ENCODE results near the gene MLLT10.

MLLT10 gene

DNA sequence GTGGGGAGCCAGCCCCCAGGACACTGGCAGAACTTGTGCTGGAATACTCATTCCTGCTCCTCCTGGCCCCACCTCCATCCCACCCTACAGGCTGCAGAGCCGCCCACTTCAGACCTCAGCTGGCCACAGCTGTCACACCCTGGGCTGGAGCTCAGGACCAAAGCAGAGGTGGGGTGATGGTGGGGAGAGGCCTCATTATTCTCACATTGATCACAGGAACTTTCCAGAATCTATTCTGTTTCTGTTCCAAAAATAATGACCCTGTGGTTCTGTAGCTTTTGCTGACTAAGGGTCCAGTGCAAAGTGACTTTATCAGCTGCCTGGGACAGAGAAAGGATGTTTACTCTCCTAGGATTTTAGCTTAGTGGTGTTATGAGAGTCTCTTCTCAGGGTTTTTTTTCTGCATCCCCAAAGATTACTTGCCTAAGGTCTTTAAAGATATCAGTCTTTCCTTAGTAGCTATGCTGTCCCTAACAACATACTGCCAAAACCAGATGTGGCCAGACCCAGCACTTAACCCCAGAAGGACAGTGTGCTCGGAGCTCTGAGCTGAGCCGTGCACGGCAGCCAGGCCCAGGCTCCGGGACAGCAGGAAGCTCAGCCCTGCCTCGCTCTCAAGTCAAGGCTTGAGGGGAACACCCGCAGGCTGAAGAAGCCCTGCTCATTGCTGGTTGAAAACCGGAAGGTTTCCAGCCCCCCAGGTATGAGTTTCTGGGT lies 223.3 kb downstream of the MLLT10 start:
- Mint-ChIP-seq H3K4me1 (ENCODE audit: low read depth) (no peaks in the 10 kb centered on the region), H3K9me3 (no peaks in the 10 kb centered on the region), H3K27me3 (ENCODE audit: low read depth) (no peaks in the 10 kb centered on the region), H3K27ac (no peak overlapping the region), H3K36me3 (ENCODE audit: low read depth) (peaks cover 4% of the 10 kb centered on the region), H3K4me3 (no peak overlapping the region)

DNA sequence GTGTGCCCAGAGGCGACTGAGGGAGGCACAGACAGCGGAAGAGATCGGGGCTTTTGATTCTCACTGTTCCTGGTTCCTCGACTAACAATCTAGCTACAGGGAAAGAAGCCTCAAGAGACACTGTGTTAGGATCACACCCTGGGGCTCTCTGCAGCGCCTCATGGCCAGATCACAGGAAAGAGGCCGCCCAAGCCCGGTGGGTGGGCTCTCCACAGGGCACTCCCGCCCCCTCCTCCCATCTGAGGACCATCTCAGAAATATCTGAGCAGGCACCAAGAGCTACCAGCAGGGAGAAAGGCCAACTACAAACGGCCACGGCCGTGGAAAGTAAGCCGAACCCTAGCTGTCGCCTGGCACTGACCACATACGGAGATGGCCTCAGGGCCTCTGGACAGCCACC lies 224.2 kb downstream of the MLLT10 start:
- H3K36me3 Mint-ChIP-seq (ENCODE audit: low read depth): peaks cover 4% of the 10 kb centered on the region
- no peaks in the 10 kb centered on the region for H3K4me1 Mint-ChIP-seq (ENCODE audit: low read depth)
- no peaks in the 10 kb centered on the region for H3K27me3 Mint-ChIP-seq (ENCODE audit: low read depth)
- no peaks in the 10 kb centered on the region for H3K9me3 Mint-ChIP-seq
- no peak overlapping the region for H3K27ac Mint-ChIP-seq
- no peak overlapping the region for H3K4me3 Mint-ChIP-seq

- H3K4me1 Mint-ChIP-seq (ENCODE audit: low read depth): peaks cover 1% of the 10 kb centered on the region
- no peak overlapping the region for H3K4me3 Mint-ChIP-seq
- H3K27me3 Mint-ChIP-seq (ENCODE audit: low read depth): no peaks in the 10 kb centered on the region
- H3K36me3 Mint-ChIP-seq (ENCODE audit: low read depth): peaks cover 4% of the 10 kb centered on the region
- no peaks in the 10 kb centered on the region for H3K9me3 Mint-ChIP-seq
- H3K27ac Mint-ChIP-seq: no peak overlapping the region
These were observed 224.7 kb downstream of the MLLT10 start for GRCh38 chr10:21758696-21759095.

GRCh38 chr10:21759232-21759631 lies 225.2 kb downstream of the MLLT10 start:
- Mint-ChIP-seq H3K27me3 (ENCODE audit: low read depth) (no peaks in the 10 kb centered on the region), H3K4me3 (no peak overlapping the region), H3K9me3 (no peaks in the 10 kb centered on the region), H3K36me3 (ENCODE audit: low read depth) (peaks cover 4% of the 10 kb centered on the region), H3K4me1 (ENCODE audit: low read depth) (peaks cover 5% of the 10 kb centered on the region), H3K27ac (no peak overlapping the region)

- Mint-ChIP-seq H3K27ac (no peak overlapping the region), H3K9me3 (no peaks in the 10 kb centered on the region)
These were observed 226.3 kb downstream of the MLLT10 start for GRCh38 chr10:21760332-21760731.

DNA sequence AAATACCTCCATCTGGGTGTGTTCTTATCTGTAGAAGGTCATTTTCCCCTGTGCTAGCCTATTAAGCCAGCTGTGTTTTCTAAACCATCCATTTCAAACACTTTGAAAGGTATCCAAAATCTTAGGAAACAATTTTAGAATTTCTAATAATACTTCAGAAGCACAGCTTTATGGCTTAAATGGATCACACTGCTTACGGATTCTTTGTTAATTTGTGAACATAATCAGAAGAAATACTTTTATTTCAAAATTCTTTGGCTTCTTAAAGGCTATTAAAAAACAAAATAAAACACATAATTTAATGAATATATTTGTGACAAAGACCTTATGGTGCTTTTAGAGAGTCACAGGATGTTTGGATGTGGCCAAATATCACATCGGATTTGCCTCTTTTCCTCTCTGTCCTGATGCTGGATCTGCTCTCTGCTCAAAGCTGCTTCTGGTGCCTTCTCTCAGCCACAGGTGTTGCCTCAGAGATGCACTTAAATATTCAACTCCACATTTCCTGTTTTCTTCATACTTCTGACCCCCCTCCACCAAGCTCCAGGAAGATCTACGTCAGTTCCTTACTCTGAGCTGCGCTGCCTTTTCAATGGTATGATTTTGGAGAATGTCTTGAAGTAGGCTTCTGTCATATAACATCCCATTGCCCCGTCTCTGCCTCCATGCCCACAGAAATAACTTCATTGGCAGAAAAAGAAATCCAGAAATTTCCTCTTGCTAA lies 230.6 kb downstream of the MLLT10 start:
- H3K27me3 Mint-ChIP-seq (ENCODE audit: low read depth): no peaks in the 10 kb centered on the region
- H3K27ac Mint-ChIP-seq: peak overlapping the region; percentile 75
- H3K36me3 Mint-ChIP-seq (ENCODE audit: low read depth): peaks cover 3% of the 10 kb centered on the region
- H3K4me1 Mint-ChIP-seq (ENCODE audit: low read depth): peaks cover 12% of the 10 kb centered on the region
- H3K4me3 Mint-ChIP-seq: peak overlapping the region; percentile 44
- no peaks in the 10 kb centered on the region for H3K9me3 Mint-ChIP-seq

More at GRCh38 chr10:21760332-21760731, 226.3 kb downstream of the MLLT10 start:
- no peak overlapping the region for H3K4me3 Mint-ChIP-seq
- no peaks in the 10 kb centered on the region for H3K27me3 Mint-ChIP-seq (ENCODE audit: low read depth)
- H3K36me3 Mint-ChIP-seq (ENCODE audit: low read depth): peaks cover 7% of the 10 kb centered on the region
- peaks cover 11% of the 10 kb centered on the region for H3K4me1 Mint-ChIP-seq (ENCODE audit: low read depth)

GRCh38 chr10:21769041-21769440 lies 235.0 kb downstream of the MLLT10 start:
- peaks cover 8% of the 10 kb centered on the region for H3K9me3 Mint-ChIP-seq
- no peaks in the 10 kb centered on the region for H3K27me3 Mint-ChIP-seq (ENCODE audit: low read depth)
- no peak overlapping the region for H3K27ac Mint-ChIP-seq
- H3K4me3 Mint-ChIP-seq: no peak overlapping the region
- peaks cover 13% of the 10 kb centered on the region for H3K36me3 Mint-ChIP-seq (ENCODE audit: low read depth)
- H3K4me1 Mint-ChIP-seq (ENCODE audit: low read depth): peaks cover 16% of the 10 kb centered on the region

DNA sequence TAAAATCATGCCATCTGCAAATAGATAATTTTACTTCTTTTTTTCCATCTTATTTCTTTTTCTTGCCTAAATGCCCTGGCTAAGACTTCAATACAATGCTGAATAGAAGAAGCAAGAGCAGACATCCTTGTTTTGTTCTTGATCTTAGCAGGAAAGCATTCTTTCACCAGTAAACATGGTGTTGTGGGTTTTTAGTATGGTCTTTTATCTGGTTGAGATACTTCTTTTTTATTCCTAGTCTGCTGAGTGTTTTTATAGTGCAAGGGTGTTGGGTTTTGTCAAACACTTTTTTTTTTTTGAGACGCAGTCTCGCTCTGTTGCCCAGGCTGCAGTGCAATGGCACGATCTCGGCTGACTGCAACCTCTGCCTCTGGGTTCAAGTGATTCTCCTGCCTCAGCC lies 237.2 kb downstream of the MLLT10 start:
- Mint-ChIP-seq H3K4me3 (no peak overlapping the region), H3K9me3 (peaks cover 8% of the 10 kb centered on the region), H3K36me3 (ENCODE audit: low read depth) (peaks cover 11% of the 10 kb centered on the region), H3K27me3 (ENCODE audit: low read depth) (no peaks in the 10 kb centered on the region), H3K27ac (peak overlapping the region; percentile 52), H3K4me1 (ENCODE audit: low read depth) (peaks cover 8% of the 10 kb centered on the region)

- H3K27ac Mint-ChIP-seq: no peak overlapping the region
- peaks cover 8% of the 10 kb centered on the region for H3K4me1 Mint-ChIP-seq (ENCODE audit: low read depth)
- H3K36me3 Mint-ChIP-seq (ENCODE audit: low read depth): peaks cover 29% of the 10 kb centered on the region
- H3K9me3 Mint-ChIP-seq: peaks cover 25% of the 10 kb centered on the region
- no peaks in the 10 kb centered on the region for H3K27me3 Mint-ChIP-seq (ENCODE audit: low read depth)
- H3K4me3 Mint-ChIP-seq: no peak overlapping the region
These were observed 242.9 kb downstream of the MLLT10 start for GRCh38 chr10:21776883-21777282.

- no peak overlapping the region for H3K4me3 Mint-ChIP-seq
- no peak overlapping the region for H3K27ac Mint-ChIP-seq
- H3K4me1 Mint-ChIP-seq (ENCODE audit: low read depth): peaks cover 17% of the 10 kb centered on the region
- no peaks in the 10 kb centered on the region for H3K27me3 Mint-ChIP-seq (ENCODE audit: low read depth)
- H3K36me3 Mint-ChIP-seq (ENCODE audit: low read depth): peaks cover 17% of the 10 kb centered on the region
- peaks cover 21% of the 10 kb centered on the region for H3K9me3 Mint-ChIP-seq
These were observed 257.2 kb downstream of the MLLT10 start for GRCh38 chr10:21791276-21791675.
